HG02884 (cell line): ENCODE results near the gene SLC66A3.
A peak's percentile ranks its signal among the peaks of the same experiment; 100 is the strongest.

Source experiments
- ATAC-seq: cut with Tn5 transposase; IDR thresholded peaks from one replicate; pipeline ENCODE4 v1.9.1; 2021; ENCODE audit warnings: mild to moderate bottlenecking, moderate library complexity; ENCODE audit not compliant: unreplicated experiment

SLC66A3 gene

GRCh38 chr2:11155381-11156035 lies at the start of gene SLC66A3:
Gene SLC66A3 (plus strand): TSS chr2:11155467. CDS start chr2:11155547, 80 bp downstream.
- ATAC-seq, result peak; percentile 81

DNA sequence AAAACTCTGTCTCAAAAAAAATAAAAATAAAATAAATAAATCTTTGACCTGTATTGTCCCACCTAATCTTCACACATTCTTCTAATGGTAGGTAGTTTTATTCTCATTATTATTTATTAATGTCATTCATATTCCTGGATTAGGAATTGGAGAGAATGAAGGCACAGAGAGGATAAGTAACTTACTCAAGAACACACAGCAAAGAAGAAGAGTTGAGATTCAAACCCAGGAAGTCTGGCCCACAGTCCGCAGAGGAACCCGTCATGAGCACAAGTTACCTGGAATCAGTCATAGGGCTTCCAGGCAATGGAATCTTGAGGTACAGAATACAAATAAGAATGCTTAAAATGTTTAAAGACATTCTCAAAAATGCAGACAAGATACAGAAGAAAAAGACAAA lies 46.3 kb upstream of the SLC66A3 start:
- no peak for ATAC-seq

- ATAC-seq, result no peak
These were observed 42.3 kb upstream of the SLC66A3 start for GRCh38 chr2:11112870-11113428.

DNA sequence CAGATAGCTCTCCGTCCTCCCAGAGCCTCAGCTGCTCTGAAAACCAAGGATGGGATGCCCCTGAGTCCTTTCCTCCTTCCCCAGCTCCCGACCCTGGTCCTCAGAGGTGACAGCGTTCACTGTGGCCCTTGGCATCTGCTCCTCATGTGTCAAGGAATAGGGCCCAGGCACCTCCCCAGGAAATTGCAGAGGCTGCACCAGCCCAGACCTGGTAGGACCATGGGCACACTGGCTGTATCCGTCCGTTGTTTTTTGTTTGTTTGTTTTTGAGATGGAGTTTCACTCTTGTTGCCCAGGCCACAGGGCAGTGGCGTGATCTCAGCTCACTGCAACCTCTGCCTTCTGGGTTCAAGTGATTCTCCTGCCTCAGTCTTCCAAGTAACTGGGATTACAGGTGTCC lies 37.5 kb upstream of the SLC66A3 start:
- no peak for ATAC-seq

GRCh38 chr2:11118761-11119160 lies 36.5 kb upstream of the SLC66A3 start:
- no peak for ATAC-seq

- ATAC-seq, result no peak
These were observed 34.0 kb upstream of the SLC66A3 start for GRCh38 chr2:11121099-11121822.

DNA sequence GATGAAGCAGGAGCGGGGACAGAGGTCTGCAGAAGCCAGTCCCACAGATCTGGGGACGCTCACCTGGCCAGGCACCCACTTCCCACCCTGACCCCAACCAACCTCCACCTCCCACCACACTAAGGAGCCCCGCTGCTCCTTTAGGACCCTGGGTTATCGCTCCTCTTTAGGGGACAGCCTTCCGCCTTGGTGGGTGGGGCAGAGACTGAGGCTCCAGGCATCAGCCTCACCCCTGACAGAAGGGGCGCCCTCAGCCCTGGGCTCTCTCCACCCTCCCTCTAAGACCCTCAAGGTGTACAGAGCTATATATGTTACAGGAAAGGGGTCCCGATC lies 33.5 kb upstream of the SLC66A3 start:
- ATAC-seq, result no peak

- no peak for ATAC-seq
These were observed 32.9 kb upstream of the SLC66A3 start for GRCh38 chr2:11122380-11122779.

DNA sequence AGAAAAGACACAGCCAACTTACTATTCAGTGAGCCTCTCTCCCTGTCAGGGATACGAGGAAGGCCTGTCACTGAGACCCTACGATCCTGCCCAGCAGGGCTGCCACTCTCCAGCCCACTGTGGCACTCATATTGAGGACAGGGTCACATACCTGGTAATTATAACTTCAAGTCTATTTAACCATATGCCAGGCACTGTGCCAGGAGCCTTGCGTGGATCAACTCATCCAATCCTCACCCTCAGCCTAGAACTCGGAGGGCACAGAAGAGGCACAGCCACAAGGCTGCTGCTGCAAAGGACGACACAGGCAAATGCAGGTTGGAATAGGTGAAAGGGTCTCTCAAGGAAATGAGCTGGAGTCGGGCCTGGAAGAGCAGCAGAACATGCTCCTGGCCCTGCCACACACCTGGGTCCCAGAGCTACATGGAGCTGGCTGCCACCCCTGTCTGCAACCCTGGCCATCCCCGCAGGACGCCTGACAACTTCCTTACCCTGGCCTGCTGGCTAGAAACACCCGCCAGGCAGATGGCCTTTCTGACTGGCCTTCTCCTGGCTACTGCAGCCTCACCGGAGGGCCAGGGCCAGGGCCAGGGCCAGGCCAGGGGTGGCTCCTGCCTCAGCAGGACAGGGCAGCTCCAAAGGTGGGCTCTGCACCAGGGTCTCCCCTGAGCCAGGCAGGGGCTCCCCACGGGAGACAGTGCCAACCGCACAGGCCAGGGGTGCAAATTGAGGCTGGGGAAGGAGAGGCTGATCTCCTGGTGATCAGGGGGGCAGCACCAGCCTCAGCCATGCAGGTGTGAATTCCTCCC lies 32.1 kb upstream of the SLC66A3 start:
- ATAC-seq, result no peak

DNA sequence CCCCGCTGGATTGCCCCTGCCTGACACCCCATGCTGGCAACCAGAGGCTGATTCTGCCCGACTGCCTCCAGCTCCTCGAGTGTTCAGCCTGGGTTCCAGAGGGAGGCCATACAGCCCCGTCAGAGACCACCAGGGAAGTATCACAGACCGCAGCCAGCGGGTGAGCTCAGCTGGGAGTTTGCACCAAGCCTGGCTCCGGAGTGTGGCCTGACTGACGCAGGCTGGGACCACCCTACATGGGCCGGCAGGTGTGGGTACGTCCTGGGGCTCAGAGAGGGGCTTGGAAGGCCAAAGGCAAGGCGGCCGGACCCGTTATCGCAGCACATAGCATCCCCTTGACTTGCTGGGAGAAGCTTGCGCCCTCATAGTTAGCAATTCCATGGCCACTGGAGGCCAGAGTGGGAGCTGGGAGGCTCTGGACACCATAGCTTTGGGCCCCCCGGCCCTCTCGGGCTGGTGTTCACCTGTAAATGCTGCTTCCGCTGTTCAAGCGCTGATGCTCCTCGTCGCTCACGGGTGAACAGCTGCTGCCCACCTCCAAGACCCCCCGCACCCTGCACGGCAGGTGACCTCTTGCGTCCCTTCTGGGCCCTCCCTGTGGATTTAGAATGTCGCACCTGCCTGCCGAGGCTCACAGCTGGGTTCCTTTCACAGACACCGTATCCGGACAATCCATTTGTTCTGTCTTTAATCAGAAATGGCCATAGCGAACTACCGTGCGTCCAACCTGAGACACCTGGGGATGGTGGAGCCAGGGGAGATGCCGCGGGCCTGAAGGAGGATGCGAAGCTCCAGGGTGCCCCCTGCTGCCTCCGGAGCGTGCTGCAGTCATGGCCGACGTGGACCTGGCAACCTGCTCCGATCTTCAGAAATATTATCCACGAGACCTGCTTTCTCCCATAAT lies 31.2 kb upstream of the SLC66A3 start:
- no peak for ATAC-seq

GRCh38 chr2:11124760-11125068 lies 30.6 kb upstream of the SLC66A3 start:
- no peak for ATAC-seq

GRCh38 chr2:11127761-11128160 lies 27.5 kb upstream of the SLC66A3 start:
- ATAC-seq, result no peak

DNA sequence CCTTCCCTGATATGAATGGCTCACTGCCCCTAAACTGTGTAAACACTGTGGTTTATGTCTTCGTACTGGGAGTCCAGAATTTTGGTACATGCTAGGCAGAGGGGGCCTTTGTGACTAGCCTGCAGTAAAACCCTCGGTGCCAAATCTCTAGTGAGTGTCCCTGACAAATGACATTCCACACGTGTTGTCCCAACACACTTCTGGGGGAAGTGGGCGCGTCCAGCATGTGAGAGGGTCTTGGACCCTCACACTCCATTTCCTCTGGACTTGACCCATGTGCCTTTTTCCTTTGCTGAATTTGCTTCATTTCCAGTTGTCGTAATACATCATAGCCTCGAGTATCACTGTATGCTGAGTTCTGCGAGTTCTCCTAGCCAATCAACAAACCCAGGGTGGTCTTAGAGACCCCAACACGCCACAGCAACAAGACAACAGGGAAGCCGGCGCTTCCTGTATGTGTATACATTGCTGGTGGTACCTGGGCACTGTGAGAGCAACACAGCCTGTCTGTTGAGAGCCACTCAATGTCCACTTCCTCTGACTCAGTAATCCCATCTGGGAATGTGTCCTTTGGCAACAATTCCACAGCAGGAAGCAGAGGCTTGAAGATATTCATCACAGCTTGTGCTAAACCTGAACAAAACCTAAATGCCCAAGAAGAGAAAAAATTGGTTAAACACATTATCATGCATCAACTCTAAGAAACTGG lies 26.9 kb upstream of the SLC66A3 start:
- no peak for ATAC-seq

DNA sequence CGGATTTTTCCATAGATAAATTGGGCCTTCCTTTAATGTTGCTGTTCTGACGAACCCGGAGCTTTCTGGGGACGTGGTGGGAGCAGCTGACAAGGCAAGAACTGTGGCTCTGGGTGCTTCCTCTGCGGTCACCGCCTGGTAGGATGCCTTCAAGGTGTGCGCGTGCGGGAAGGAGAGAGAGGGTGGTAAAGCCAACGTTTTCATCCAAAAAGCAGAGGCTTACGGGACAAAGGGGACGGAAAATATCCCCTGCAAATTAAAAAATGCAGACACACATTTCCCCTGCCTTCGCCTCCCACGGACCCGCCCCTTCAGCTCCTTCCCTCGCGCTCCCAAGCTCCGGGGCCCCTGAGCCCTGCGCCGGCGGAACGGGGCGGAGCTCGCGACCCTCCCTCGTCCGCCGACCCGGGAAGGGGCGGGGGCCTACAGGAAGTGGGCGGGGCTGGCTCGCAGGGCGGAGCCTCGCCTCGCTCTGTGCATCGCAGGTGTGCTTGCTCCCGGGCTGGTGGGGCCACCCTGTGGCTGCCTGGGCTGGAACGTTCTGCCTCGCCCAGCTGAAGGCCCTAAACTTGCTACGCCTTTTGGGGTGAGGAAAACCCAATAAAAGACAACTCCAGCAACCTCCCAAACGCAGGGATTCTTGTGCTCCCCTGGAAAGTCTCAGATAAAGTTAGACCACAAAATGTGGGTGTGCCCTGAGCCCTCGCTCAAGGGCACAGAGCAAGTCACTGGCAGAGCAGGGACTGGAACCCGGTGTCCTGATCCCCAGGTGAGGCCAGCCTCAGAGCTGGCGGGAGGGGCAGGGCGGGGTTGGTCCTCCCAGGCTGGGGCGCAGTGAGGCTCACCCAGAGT lies 25.4 kb upstream of the SLC66A3 start:
- peak; percentile 71 for ATAC-seq

GRCh38 chr2:11131166-11131920 lies 23.9 kb upstream of the SLC66A3 start:
- ATAC-seq, result no peak

GRCh38 chr2:11132036-11132671 lies 23.1 kb upstream of the SLC66A3 start:
- no peak for ATAC-seq

GRCh38 chr2:11133238-11133935 lies 21.9 kb upstream of the SLC66A3 start:
- ATAC-seq, result no peak
